Thymus (tissue), 11 donors: ENCODE measurements around the gene PGBD4. TPM values are rescaled to one million over a fixed set of nuclear protein-coding genes. Genes with fewer than 3 reads are reported as not detected.

ENCODE experiments used
- DNase-seq, 9 donors: peaks; one replicate each; pipeline ENCODE4 v3.0.0-alpha.2; 2013; ENCODE audit warnings: low spot score in 9 of 9, low read depth in 6 of 9, missing footprints in 1 of 9
- H3K27ac ChIP-seq, 2 donors: one replicate each; pipeline ENCODE4 v1.5.1; 2013; ENCODE audit warnings: control low read depth in 1 of 2, low read depth in 1 of 2, low read length in 1 of 2, mild to moderate bottlenecking in 1 of 2, moderate library complexity in 1 of 2
- H3K27me3 ChIP-seq, 2 donors: one replicate each; pipeline ENCODE4 v1.5.1; 2013; ENCODE audit warnings: low read length in 1 of 2; ENCODE audit not compliant: control insufficient read depth in 2 of 2, insufficient read depth in 1 of 2
- H3K36me3 ChIP-seq, 2 donors: one replicate each; pipeline ENCODE4 v1.5.1; 2013; ENCODE audit warnings: low read length in 1 of 2, mild to moderate bottlenecking in 1 of 2, moderate library complexity in 1 of 2; ENCODE audit not compliant: control insufficient read depth in 2 of 2, insufficient read depth in 2 of 2
- H3K4me1 ChIP-seq, 2 donors: one replicate each; pipeline ENCODE4 v1.5.1; 2013; ENCODE audit warnings: low read length in 2 of 2; ENCODE audit not compliant: control insufficient read depth in 2 of 2, insufficient read depth in 2 of 2
- H3K4me3 ChIP-seq, 2 donors: one replicate each; pipeline ENCODE4 v1.5.1; 2013; ENCODE audit warnings: low read length in 2 of 2, control low read depth in 1 of 2, mild to moderate bottlenecking in 1 of 2
- H3K9me3 ChIP-seq, 2 donors: one replicate each; pipeline ENCODE4 v1.5.1; 2013; ENCODE audit warnings: low read length in 1 of 2, mild to moderate bottlenecking in 1 of 2; ENCODE audit not compliant: control insufficient read depth in 2 of 2, insufficient read depth in 1 of 2
- WGBS: extraction: QIAGEN DNeasy Blood & Tissue Kit; methylation state at CpG from one replicate; pipeline ENCODE4 v1.1.7; 2013; 5-methylcytosine and 5-hydroxymethylcytosine counted together
- polyA plus RNA-seq: library from polyadenylated mRNA; stranded (reverse); fragments of 200-250 nt; gene quantifications from one replicate; pipeline ENCODE4 v1.2.3, GENCODE V29; 2013
- total RNA-seq: library from RNA; stranded (reverse); fragments of 120-200 nt; gene quantifications from one replicate; pipeline ENCODE4 v1.2.4, GENCODE V29; 2013
- donor health status: healthy.

The PGBD4 gene
- total and polyA plus RNA-seq, 2 donors = 1.4 to 2.3 TPM

- Histone ChIP-seq H3K4me3 (no peak overlapping the region), H3K4me1 (no peaks in the 10 kb centered on the region), H3K36me3 (no peaks in the 10 kb centered on the region), H3K27me3 (no peaks in the 10 kb centered on the region), H3K27ac (no peak overlapping the region), H3K9me3 (no peaks in the 10 kb centered on the region)
- WGBS = 95% methylated on average over 8 of the region's 8 CpGs
- no peak for DNase-seq
Observed at GRCh38 chr15:34065941-34066340, 35.9 kb upstream of the PGBD4 start.

GRCh38 chr15:34070003-34070402, 31.9 kb upstream of the PGBD4 start:
- Histone ChIP-seq H3K27ac (no peak overlapping the region), H3K36me3 (no peaks in the 10 kb centered on the region), H3K4me1 (no peaks in the 10 kb centered on the region), H3K9me3 (no peaks in the 10 kb centered on the region), H3K4me3 (no peak overlapping the region), H3K27me3 (no peaks in the 10 kb centered on the region)
- no peak for DNase-seq
- 94% methylated on average over 6 of the region's 6 CpGs for WGBS

GRCh38 chr15:34076785-34077184, 25.1 kb upstream of the PGBD4 start:
- Histone ChIP-seq H3K4me3 (no peak overlapping the region), H3K4me1 (no peaks in the 10 kb centered on the region), H3K9me3 (no peaks in the 10 kb centered on the region), H3K36me3 (no peaks in the 10 kb centered on the region), H3K27ac (no peak overlapping the region), H3K27me3 (no peaks in the 10 kb centered on the region)
- WGBS = 96% methylated on average over 4 of the region's 4 CpGs
- DNase-seq = no peak

GRCh38 chr15:34078900-34079299, 23.0 kb upstream of the PGBD4 start:
- no peaks in the 10 kb centered on the region for H3K27me3 ChIP-seq
- WGBS = 93% methylated on average over 3 of the region's 3 CpGs
- no peak overlapping the region for H3K4me3 ChIP-seq
- no peaks in the 10 kb centered on the region for H3K9me3 ChIP-seq
- H3K36me3 ChIP-seq = peaks cover 0 to 4% of the 10 kb centered on the region in 2 donors
- H3K4me1 ChIP-seq = no peaks in the 10 kb centered on the region
- DNase-seq = no peak
- no peak overlapping the region for H3K27ac ChIP-seq

GRCh38 chr15:34079904-34080303, 22.0 kb upstream of the PGBD4 start:
- no peaks in the 10 kb centered on the region for H3K9me3 ChIP-seq
- no peak for DNase-seq
- no peaks in the 10 kb centered on the region for H3K27me3 ChIP-seq
- H3K4me1 ChIP-seq = no peaks in the 10 kb centered on the region
- 93% methylated on average over 4 of the region's 4 CpGs for WGBS
- no peak overlapping the region for H3K4me3 ChIP-seq
- peaks cover 4 to 9% of the 10 kb centered on the region in 2 donors for H3K36me3 ChIP-seq
- no peak overlapping the region for H3K27ac ChIP-seq

- H3K4me1 ChIP-seq = no peaks in the 10 kb centered on the region
- no peak overlapping the region for H3K4me3 ChIP-seq
- DNase-seq = no peak
- no peaks in the 10 kb centered on the region for H3K9me3 ChIP-seq
- H3K27me3 ChIP-seq = no peaks in the 10 kb centered on the region
- H3K36me3 ChIP-seq = peaks cover 21 to 34% of the 10 kb centered on the region in 2 donors
- H3K27ac ChIP-seq = no peak overlapping the region
- WGBS = 97% methylated on average over 7 of the region's 7 CpGs
Observed at GRCh38 chr15:34084086-34084485, 17.8 kb upstream of the PGBD4 start.

GRCh38 chr15:34085746-34086145, 16.1 kb upstream of the PGBD4 start:
- Histone ChIP-seq H3K9me3 (no peaks in the 10 kb centered on the region), H3K36me3 (peaks cover 23 to 34% of the 10 kb centered on the region in 2 donors), H3K4me3 (no peak overlapping the region), H3K27me3 (no peaks in the 10 kb centered on the region), H3K4me1 (no peaks in the 10 kb centered on the region), H3K27ac (no peak overlapping the region)
- no peak for DNase-seq
- 85% methylated on average over 2 of the region's 2 CpGs for WGBS

GRCh38 chr15:34099914-34100313, 2.0 kb upstream of the PGBD4 start:
- H3K9me3 ChIP-seq = peaks cover 1 to 4% of the 10 kb centered on the region in 2 donors
- H3K27ac ChIP-seq = no peak overlapping the region
- 98% methylated on average over 5 of the region's 5 CpGs for WGBS
- H3K36me3 ChIP-seq = peaks cover 0 to 4% of the 10 kb centered on the region in 2 donors
- DNase-seq = no peak
- H3K4me3 ChIP-seq = no peak overlapping the region
- H3K27me3 ChIP-seq = no peaks in the 10 kb centered on the region
- H3K4me1 ChIP-seq = peaks cover 6 to 13% of the 10 kb centered on the region in 2 donors

- DNase-seq = no peak
- peaks cover 1 to 4% of the 10 kb centered on the region in 2 donors for H3K9me3 ChIP-seq
- 32% methylated on average over 29 of the region's 29 CpGs for WGBS
Observed at GRCh38 chr15:34102175-34102925, 467 bp downstream of the PGBD4 start.

More at GRCh38 chr15:34102175-34102925, 467 bp downstream of the PGBD4 start:
- Histone ChIP-seq H3K36me3 (no peaks in the 10 kb centered on the region), H3K4me1 (peaks cover 6 to 13% of the 10 kb centered on the region in 2 donors), H3K27ac (peak overlapping the region; percentile 92), H3K27me3 (no peaks in the 10 kb centered on the region), H3K4me3 (peak overlapping the region; percentile 82 to 95)
